IMR-90 (cell line): ENCODE results near the gene SMIM24. TPM values are rescaled to one million over a fixed set of nuclear protein-coding genes. Genes with fewer than 3 reads are reported as not detected.

Experiments used
- ATAC-seq: fragments of 200-7000 bp; cut with Tn5 transposase; 2 replicates; pipeline ENCODE4 v1.9.1; 2020; ENCODE audit warnings: low read depth, mild to moderate bottlenecking, moderate library complexity
- BruUV-seq: library from RNA; stranded (reverse); fragments of 400-500 nt; replicated peaks from 2 replicates; lab custom pipeline; 2021; lab: Mats Ljungman, UMichigan
- CTCF ChIA-PET: fragments of 300-600 bp; formaldehyde crosslinking; extraction: SDS; loops from one replicate; lab custom pipeline; 2021; ENCODE audit warnings: antibody characterized with exemption; lab: Yijun Ruan, JAX
- POLR2A ChIA-PET: fragments of 300-600 bp; sonication (Branson Sonifier 250); formaldehyde crosslinking; loops from one replicate; lab custom pipeline; 2022; ENCODE audit warnings: antibody characterized with exemption; ENCODE audit not compliant: unreplicated experiment; lab: Charles Lee
- DNase-seq: peaks from one replicate; pipeline ENCODE4 v3.0.0; 2013
- H2AFZ ChIP-seq: replicated peaks from 2 replicates; pipeline ENCODE3; 2013; ENCODE audit warnings: low read length, mild to moderate bottlenecking; ENCODE audit not compliant: poor library complexity
- H2AK5ac ChIP-seq: 2 replicates; pipeline ENCODE4 v1.6.1; 2013; ENCODE audit warnings: low read depth, low read length, inconsistent platforms
- H2AK9ac ChIP-seq: replicated peaks from 2 replicates; pipeline ENCODE3; 2013; ENCODE audit warnings: mild to moderate bottlenecking, low read depth, low read length, moderate library complexity; ENCODE audit not compliant: poor library complexity
- H2BK120ac ChIP-seq: 2 replicates; pipeline ENCODE4 v1.6.1; 2013; ENCODE audit warnings: low read depth, low read length, inconsistent platforms
- H2BK15ac ChIP-seq: 3 replicates; pipeline ENCODE4 v1.6.1; 2013; ENCODE audit warnings: low read depth, low read length, inconsistent platforms
- H2BK20ac ChIP-seq: 2 replicates; pipeline ENCODE4 v1.6.1; 2013; ENCODE audit warnings: low read depth, mild to moderate bottlenecking, inconsistent platforms, low read length, moderate library complexity
- H2BK5ac ChIP-seq: 2 replicates; pipeline ENCODE4 v1.6.1; 2013; ENCODE audit warnings: mild to moderate bottlenecking, low read depth, low read length, inconsistent platforms; ENCODE audit not compliant: poor library complexity, severe bottlenecking
- H3K14ac ChIP-seq: replicated peaks from 2 replicates; pipeline ENCODE4 v1.6.1; 2013; ENCODE audit warnings: low read depth, low read length, inconsistent platforms
- H3K18ac ChIP-seq: 2 replicates; pipeline ENCODE4 v1.6.1; 2013; ENCODE audit warnings: low read depth, low read length, control low read depth
- H3K23ac ChIP-seq: 2 replicates; pipeline ENCODE4 v1.6.1; 2013; ENCODE audit warnings: low read depth, low read length, inconsistent platforms
- H3K27ac ChIP-seq: 2 replicates; pipeline ENCODE4 v1.5.1; 2013; ENCODE audit warnings: mild to moderate bottlenecking, control low read depth, low read length; ENCODE audit not compliant: insufficient read depth
- H3K27me3 ChIP-seq: 2 replicates; pipeline ENCODE4 v1.6.1; 2013; ENCODE audit warnings: low read length; ENCODE audit not compliant: control insufficient read depth, insufficient read depth
- H3K36me3 ChIP-seq: 2 replicates; pipeline ENCODE4 v1.6.1; 2013; ENCODE audit warnings: low read length, mixed read lengths; ENCODE audit not compliant: control insufficient read depth, insufficient read depth
- H3K4ac ChIP-seq: 2 replicates; pipeline ENCODE4 v1.6.1; 2013; ENCODE audit warnings: low read depth, low read length, inconsistent platforms
- H3K4me1 ChIP-seq: 2 replicates; pipeline ENCODE4 v1.6.1; 2013; ENCODE audit warnings: low read length, mixed read lengths; ENCODE audit not compliant: control insufficient read depth, insufficient read depth
- H3K4me2 ChIP-seq: 2 replicates; pipeline ENCODE4 v1.6.1; 2013; ENCODE audit warnings: low read depth, mild to moderate bottlenecking, control low read depth, low read length, moderate library complexity
- H3K4me3 ChIP-seq: 2 replicates; pipeline ENCODE4 v1.5.1; 2013; ENCODE audit warnings: low read depth, mild to moderate bottlenecking, control low read depth, low read length, moderate library complexity; ENCODE audit not compliant: insufficient read depth
- H3K56ac ChIP-seq: 2 replicates; pipeline ENCODE4 v1.6.1; 2013; ENCODE audit warnings: low read length, inconsistent platforms; ENCODE audit not compliant: insufficient read depth; ENCODE audit errors: extremely low read depth
- H3K79me1 ChIP-seq, 2 experiments: 2 replicates each; pipeline ENCODE4 v1.6.1; 2013; ENCODE audit warnings: low read length in 2 of 2, inconsistent platforms in 1 of 2, low read depth in 1 of 2
- H3K9ac ChIP-seq: 2 replicates; pipeline ENCODE4 v1.6.1; 2013; ENCODE audit warnings: low read depth, low read length, control low read depth
- H3K9me1 ChIP-seq: 2 replicates; pipeline ENCODE4 v1.6.1; 2013; ENCODE audit warnings: low read length, inconsistent platforms; ENCODE audit not compliant: insufficient read depth
- H3K9me3 ChIP-seq: 2 replicates; pipeline ENCODE4 v1.6.1; 2013; ENCODE audit warnings: low read length; ENCODE audit not compliant: control insufficient read depth, insufficient read depth
- H4K20me1 ChIP-seq: 2 replicates; pipeline ENCODE4 v1.6.1; 2013; ENCODE audit warnings: low read length, inconsistent platforms; ENCODE audit not compliant: insufficient read depth
- H4K5ac ChIP-seq: 2 replicates; pipeline ENCODE4 v1.6.1; 2013; ENCODE audit warnings: mild to moderate bottlenecking, low read depth, low read length, control low read depth
- H4K8ac ChIP-seq, 2 experiments: 2 replicates each; pipeline ENCODE4 v1.6.1; 2013; ENCODE audit warnings: low read depth in 2 of 2, low read length in 2 of 2, control low read depth in 1 of 2, inconsistent platforms in 1 of 2
- H4K91ac ChIP-seq: 2 replicates; pipeline ENCODE4 v1.6.1; 2013; ENCODE audit warnings: low read depth, low read length, inconsistent platforms; ENCODE audit not compliant: insufficient read depth
- BHLHE40 ChIP-seq: fragments of 150-350 bp; IDR thresholded peaks from 2 replicates; pipeline ENCODE4 v1.6.1; 2016; ENCODE audit warnings: mild to moderate bottlenecking, low read depth, low read length
- CEBPB ChIP-seq: IDR thresholded peaks from 2 replicates; pipeline ENCODE4 v1.6.1; 2012; ENCODE audit warnings: low read depth, low read length, improper control_type of control experiment
- CHD1 ChIP-seq: IDR thresholded peaks from 2 replicates; pipeline ENCODE4 v1.6.1; 2012; ENCODE audit warnings: low read depth, low read length, improper control_type of control experiment
- MAFK ChIP-seq: IDR thresholded peaks from 2 replicates; pipeline ENCODE4 v1.6.1; 2012; ENCODE audit warnings: low read depth, low read length, improper control_type of control experiment
- MAZ ChIP-seq: IDR thresholded peaks from 2 replicates; pipeline ENCODE4 v1.6.1; 2012; ENCODE audit warnings: low read depth, mild to moderate bottlenecking, low read length, improper control_type of control experiment, moderate library complexity, borderline replicate concordance
- MXI1 ChIP-seq: IDR thresholded peaks from 2 replicates; pipeline ENCODE4 v1.6.1; 2012; ENCODE audit warnings: low read depth, mild to moderate bottlenecking, low read length, moderate library complexity, borderline replicate concordance
- NFE2L2 ChIP-seq: fragments of 150-350 bp; IDR thresholded peaks from 2 replicates; pipeline ENCODE4 v1.6.1; 2016; ENCODE audit warnings: low read depth, mild to moderate bottlenecking, low read length
- POLR2A ChIP-seq: IDR thresholded peaks from 2 replicates; pipeline ENCODE4 v1.6.1; 2012; ENCODE audit warnings: mild to moderate bottlenecking, low read depth, low read length
- RAD21 ChIP-seq: IDR thresholded peaks from 2 replicates; pipeline ENCODE4 v1.6.1; 2012; ENCODE audit warnings: low read length, improper control_type of control experiment
- RCOR1 ChIP-seq: IDR thresholded peaks from 2 replicates; pipeline ENCODE4 v1.6.1; 2012; ENCODE audit warnings: mild to moderate bottlenecking, low read length, improper control_type of control experiment; ENCODE audit not compliant: insufficient replicate concordance
- RFX5 ChIP-seq: IDR thresholded peaks from 2 replicates; pipeline ENCODE4 v1.8.0; 2012; ENCODE audit warnings: low read depth, mild to moderate bottlenecking, low read length, moderate library complexity
- SMC3 ChIP-seq: fragments of 150-350 bp; IDR thresholded peaks from 2 replicates; pipeline ENCODE4 v1.6.1; 2016; ENCODE audit warnings: low read depth, mild to moderate bottlenecking, antibody characterized with exemption, low read length, moderate library complexity
- WGBS, 2 experiments: methylation state at CpG; one replicate each; pipeline versions ENCODE4 v1.1.5 to v1.1.7; 2013; ENCODE audit warnings: missing lambda C conversion rate in 2 of 2; ENCODE audit not compliant: insufficient read length in 1 of 2; ENCODE audit errors: extremely low coverage in 2 of 2; 5-methylcytosine and 5-hydroxymethylcytosine counted together
- dilution Hi-C: fragments of 300-500 bp; cut with HindIII; formaldehyde crosslinking; loops from one replicate; pipeline ENCODE4 v1.14.3; 2018; ENCODE audit warnings: low sequenced_read_pairs; ENCODE audit not compliant: unreplicated experiment
- in situ Hi-C: fragments of 300-500 bp; cut with MboI; formaldehyde crosslinking; loops from 3 replicates; pipeline ENCODE4 v1.14.3; 2019; ENCODE audit warnings: low sequenced_read_pairs, inconsistent platforms, mixed read lengths
- intact Hi-C: fragments of 100-400 bp; cut with micrococcal nuclease; formaldehyde crosslinking; loops from 2 replicates; pipeline ENCODE4 v1.10.0; 2022
- polyA plus RNA-seq, 3 experiments: library from polyadenylated mRNA; depleted of rRNA; stranded (reverse); fragments of >200 nt; gene quantifications; 2 replicates each; pipeline ENCODE4 v1.2.3, GENCODE V29; 2012; ENCODE audit warnings: low replicate concordance in 1 of 3
- total RNA-seq: library from RNA; depleted of rRNA; stranded (reverse); fragments of >200 nt; gene quantifications from 2 replicates; pipeline ENCODE4 v1.2.3, GENCODE V29; 2012
- TF ChIP-seq, protein P1 (sequence below): fragments of 150-350 bp; IDR thresholded peaks from 2 replicates; pipeline ENCODE4 v1.6.1; 2016; ENCODE audit warnings: low read depth, mild to moderate bottlenecking, low read length, moderate library complexity, borderline replicate concordance
- TF ChIP-seq, protein P2 (sequence below): fragments of 150-350 bp; IDR thresholded peaks from 2 replicates; pipeline ENCODE4 v1.6.1; 2017; ENCODE audit warnings: mild to moderate bottlenecking, antibody characterized with exemption, low read length, low read depth
- TF ChIP-seq, protein P3 (sequence below): conservative IDR thresholded peaks from 2 replicates; pipeline ENCODE4 v1.5.1; 2012; ENCODE audit warnings: mild to moderate bottlenecking, low read depth, low read length, improper control_type of control experiment

Gene SMIM24
- total and polyA plus RNA-seq, 2 of the 4 experiments (the other 2 are of a cell fraction) = not detected

- H3K56ac ChIP-seq = no peak overlapping the region
- DNase-seq (no peak), ATAC-seq (no peak)
- no peak overlapping the region for H2BK20ac ChIP-seq
- no peak overlapping the region for H2BK120ac ChIP-seq
- no peak overlapping the region for H2AFZ ChIP-seq
- CTCF ChIA-PET = interaction anchor here (1.7 kb wide), 1 partner anchor 177 kb away, joined by 5 read pairs; no protein-coding TSS in a partner anchor
- no peaks in the 10 kb centered on the region for H3K4me1 ChIP-seq
- no peak overlapping the region for H2BK15ac ChIP-seq
- H2BK5ac ChIP-seq = no peak overlapping the region
- no TSS peak for BruUV-seq
- H3K27ac ChIP-seq = no peak overlapping the region
- H4K20me1 ChIP-seq = no peaks in the 10 kb centered on the region
- no peaks in the 10 kb centered on the region for H3K9me1 ChIP-seq
- in situ Hi-C loops = loop anchor here (25.0 kb wide), 1 partner anchor 519 kb away; no protein-coding TSS in a partner anchor
- no peaks in the 10 kb centered on the region; the same call in 1 of the 2 replicates for H3K9me3 ChIP-seq
- H3K27me3 ChIP-seq = peaks cover 34% of the 10 kb centered on the region
- no peak overlapping the region for H2AK5ac ChIP-seq
- no peak overlapping the region for H3K23ac ChIP-seq
- H3K18ac ChIP-seq = no peak overlapping the region
- no peaks in the 10 kb centered on the region for H3K79me1 ChIP-seq
- H3K4me2 ChIP-seq = no peak overlapping the region
- H4K5ac ChIP-seq = no peak overlapping the region
- H2AK9ac ChIP-seq = no peak overlapping the region
- 53% methylated on average over 26 of the region's 38 CpGs; no CpG with 5 or more reads in 1 of the 2 experiments for WGBS, 2 experiments
- intact Hi-C loops = no loop called here
- no peak overlapping the region for H4K8ac ChIP-seq
- H3K14ac ChIP-seq = no peak overlapping the region
- no peak overlapping the region for H4K91ac ChIP-seq
- dilution Hi-C loops = no loop called here
- no peaks in the 10 kb centered on the region for H3K36me3 ChIP-seq
- H3K9ac ChIP-seq = no peak overlapping the region
- POLR2A ChIA-PET = no interaction called here
- no peak overlapping the region for H3K4ac ChIP-seq
- H3K4me3 ChIP-seq = no peak overlapping the region
- TF ChIP-seq NFE2L2 (no peak), SMC3 (no peak), RCOR1 (no peak), CEBPB (no peak), BHLHE40 (no peak), RAD21 (no peak), POLR2A (no peak), CHD1 (no peak), MAFK (no peak), MXI1 (no peak), MAZ (no peak), RFX5 (no peak)
- TF ChIP-seq, protein P1, sequence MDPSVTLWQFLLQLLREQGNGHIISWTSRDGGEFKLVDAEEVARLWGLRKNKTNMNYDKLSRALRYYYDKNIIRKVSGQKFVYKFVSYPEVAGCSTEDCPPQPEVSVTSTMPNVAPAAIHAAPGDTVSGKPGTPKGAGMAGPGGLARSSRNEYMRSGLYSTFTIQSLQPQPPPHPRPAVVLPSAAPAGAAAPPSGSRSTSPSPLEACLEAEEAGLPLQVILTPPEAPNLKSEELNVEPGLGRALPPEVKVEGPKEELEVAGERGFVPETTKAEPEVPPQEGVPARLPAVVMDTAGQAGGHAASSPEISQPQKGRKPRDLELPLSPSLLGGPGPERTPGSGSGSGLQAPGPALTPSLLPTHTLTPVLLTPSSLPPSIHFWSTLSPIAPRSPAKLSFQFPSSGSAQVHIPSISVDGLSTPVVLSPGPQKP = no peak
- TF ChIP-seq, protein P2, sequence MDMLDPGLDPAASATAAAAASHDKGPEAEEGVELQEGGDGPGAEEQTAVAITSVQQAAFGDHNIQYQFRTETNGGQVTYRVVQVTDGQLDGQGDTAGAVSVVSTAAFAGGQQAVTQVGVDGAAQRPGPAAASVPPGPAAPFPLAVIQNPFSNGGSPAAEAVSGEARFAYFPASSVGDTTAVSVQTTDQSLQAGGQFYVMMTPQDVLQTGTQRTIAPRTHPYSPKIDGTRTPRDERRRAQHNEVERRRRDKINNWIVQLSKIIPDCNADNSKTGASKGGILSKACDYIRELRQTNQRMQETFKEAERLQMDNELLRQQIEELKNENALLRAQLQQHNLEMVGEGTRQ = no peak
- TF ChIP-seq, protein P3, sequence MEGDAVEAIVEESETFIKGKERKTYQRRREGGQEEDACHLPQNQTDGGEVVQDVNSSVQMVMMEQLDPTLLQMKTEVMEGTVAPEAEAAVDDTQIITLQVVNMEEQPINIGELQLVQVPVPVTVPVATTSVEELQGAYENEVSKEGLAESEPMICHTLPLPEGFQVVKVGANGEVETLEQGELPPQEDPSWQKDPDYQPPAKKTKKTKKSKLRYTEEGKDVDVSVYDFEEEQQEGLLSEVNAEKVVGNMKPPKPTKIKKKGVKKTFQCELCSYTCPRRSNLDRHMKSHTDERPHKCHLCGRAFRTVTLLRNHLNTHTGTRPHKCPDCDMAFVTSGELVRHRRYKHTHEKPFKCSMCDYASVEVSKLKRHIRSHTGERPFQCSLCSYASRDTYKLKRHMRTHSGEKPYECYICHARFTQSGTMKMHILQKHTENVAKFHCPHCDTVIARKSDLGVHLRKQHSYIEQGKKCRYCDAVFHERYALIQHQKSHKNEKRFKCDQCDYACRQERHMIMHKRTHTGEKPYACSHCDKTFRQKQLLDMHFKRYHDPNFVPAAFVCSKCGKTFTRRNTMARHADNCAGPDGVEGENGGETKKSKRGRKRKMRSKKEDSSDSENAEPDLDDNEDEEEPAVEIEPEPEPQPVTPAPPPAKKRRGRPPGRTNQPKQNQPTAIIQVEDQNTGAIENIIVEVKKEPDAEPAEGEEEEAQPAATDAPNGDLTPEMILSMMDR = no peak
Observed at GRCh38 chr19:3481241-3482090, 1.1 kb upstream of the SMIM24 start.
